Epithelial cell of prostate (primary cell): Measurements from ENCODE around the gene GPHN.
"Not testable (repeated sequence)": the region's sequence is repeated elsewhere in the genome, so short reads cannot be mapped to it uniquely, and the experiment has no call there.

Experiments
- DNase-seq: peaks from one replicate; pipeline ENCODE4 v3.0.0-alpha.2; 2011; ENCODE audit warnings: low read depth, low spot score
- H3K27ac ChIP-seq: fragments of 450-650 bp; 2 replicates; pipeline ENCODE4 v1.5.1; 2017; ENCODE audit warnings: mild to moderate bottlenecking

The GPHN gene

DNA sequence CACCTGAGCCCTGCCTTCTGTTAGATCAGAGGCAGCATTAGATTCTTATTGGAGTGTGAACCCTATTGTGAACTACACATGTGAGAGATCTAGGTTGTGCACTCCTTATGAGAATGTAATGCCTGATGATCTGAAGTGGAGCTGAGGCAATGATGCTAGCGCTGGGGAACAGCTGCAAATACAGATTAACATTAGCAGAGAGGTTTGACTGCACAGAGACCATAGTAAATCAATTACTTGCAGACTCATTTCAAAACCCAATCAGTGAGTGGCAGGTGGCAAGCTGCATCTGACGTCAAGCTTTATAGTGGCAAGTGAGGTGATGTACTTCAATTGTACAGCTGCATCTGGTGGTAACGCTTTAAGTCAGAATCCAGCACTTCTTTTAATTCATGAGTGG, 141.6 kb downstream of the GPHN start:
- H3K27ac ChIP-seq = no peak overlapping the region
- DNase-seq = no peak

DNA sequence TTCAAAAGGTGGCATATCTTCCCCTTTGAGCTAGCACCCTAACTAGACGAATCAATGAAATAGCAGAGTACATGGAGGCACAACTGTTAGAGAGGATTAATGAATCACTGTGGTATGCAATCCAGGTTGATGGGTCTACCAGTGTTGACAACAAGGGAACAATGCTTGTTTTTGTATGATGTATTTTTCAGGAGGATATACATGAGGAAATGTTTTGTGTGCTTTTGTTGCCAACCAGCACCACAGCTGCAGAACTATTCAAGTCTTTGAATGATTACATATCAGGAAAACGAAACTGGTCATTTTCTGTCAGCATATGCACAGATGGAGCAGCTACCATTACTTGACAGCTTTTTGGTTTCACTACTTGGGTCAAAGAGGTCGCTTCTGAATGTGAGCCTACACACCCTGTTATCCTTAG, 142.6 kb downstream of the GPHN start:
- peak; percentile 22 for DNase-seq
- no peak overlapping the region for H3K27ac ChIP-seq

DNA sequence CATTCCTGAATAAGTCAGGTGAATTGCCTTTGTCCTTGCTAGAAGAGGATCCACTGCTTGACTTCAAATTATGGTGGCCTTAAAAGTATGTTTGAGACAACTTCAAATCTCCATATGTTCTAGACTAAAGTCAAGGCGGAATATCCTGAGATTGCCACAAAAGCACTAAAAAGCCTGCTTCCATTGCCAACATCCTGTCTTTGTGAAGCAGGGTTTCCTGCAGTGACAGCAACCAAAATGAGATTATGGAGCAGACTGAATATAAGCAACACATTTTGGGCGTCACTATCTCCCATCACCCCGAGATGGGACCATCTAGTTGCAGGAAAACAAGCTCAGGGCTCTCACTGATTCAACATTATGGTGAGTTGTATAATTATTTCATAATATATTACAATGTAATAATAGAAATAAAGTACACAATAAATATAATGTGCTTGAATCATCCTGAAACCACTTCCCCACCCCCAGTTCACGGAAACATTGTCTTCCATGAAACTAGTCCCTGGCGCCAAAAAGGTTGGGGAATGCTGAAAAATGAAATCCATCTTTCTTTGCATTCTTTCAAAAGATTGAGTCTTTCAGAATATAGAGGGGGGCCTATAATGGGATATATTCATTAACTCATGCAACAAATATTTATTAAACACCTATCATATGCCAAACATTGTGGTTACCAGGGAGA, 143.7 kb downstream of the GPHN start:
- H3K27ac ChIP-seq = no peak overlapping the region
- no peak for DNase-seq

GRCh38 chr14:66652525-66653106, 144.7 kb downstream of the GPHN start:
- no peak overlapping the region for H3K27ac ChIP-seq
- DNase-seq = no peak

GRCh38 chr14:66657780-66658179, 149.8 kb downstream of the GPHN start:
- DNase-seq = no peak
- H3K27ac ChIP-seq = no peak overlapping the region

GRCh38 chr14:66662374-66662773, 154.4 kb downstream of the GPHN start:
- no peak overlapping the region for H3K27ac ChIP-seq
- no peak for DNase-seq

GRCh38 chr14:66677780-66678179, 169.8 kb downstream of the GPHN start:
- no peak overlapping the region for H3K27ac ChIP-seq
- DNase-seq = no peak

DNA sequence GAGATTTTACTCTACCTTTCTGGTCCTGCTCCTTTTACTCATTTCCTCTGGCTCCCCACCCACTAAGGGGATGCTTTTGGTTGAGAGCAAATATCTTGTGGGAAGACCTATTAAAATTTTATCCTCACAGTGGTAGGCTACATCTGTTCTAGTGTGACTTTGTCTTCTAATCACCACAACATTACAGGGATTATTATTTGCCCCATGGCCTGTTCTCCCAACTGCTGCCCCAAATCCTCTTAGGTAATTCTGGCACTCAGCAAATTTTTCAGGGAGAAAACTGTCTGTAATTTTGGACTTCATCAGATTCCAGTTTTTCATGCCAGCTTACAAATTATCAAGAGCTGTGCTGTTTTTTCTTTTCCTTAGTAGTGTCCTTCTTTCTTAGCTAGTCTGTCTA, 172.3 kb downstream of the GPHN start:
- DNase-seq = no peak
- H3K27ac ChIP-seq = no peak overlapping the region

- H3K27ac ChIP-seq = no peak overlapping the region
- no peak for DNase-seq
Observed at GRCh38 chr14:66696326-66696725, 188.4 kb downstream of the GPHN start.

DNA sequence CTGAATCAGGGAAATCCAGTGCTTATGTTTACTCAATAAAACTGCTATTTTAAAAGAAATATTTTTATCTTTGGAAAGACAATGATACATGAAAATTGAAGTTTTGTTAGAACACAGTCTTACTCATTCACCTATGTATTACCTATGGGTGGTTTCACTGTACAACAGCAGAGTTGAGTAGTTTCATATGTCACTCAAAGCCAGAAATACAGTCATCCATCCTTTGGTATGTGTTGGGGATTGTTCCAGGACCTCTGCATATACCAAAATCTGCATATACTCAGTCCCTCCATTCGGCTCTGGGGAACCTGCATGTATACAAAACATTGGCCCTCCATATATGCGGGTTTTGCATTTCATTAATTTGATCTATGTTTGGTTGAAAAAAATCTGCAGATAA, 190.6 kb downstream of the GPHN start:
- no peak for DNase-seq
- no peak overlapping the region for H3K27ac ChIP-seq

GRCh38 chr14:66701813-66702212, 193.9 kb downstream of the GPHN start:
- DNase-seq = no peak
- H3K27ac ChIP-seq = no peak overlapping the region

GRCh38 chr14:66708267-66708666, 200.3 kb downstream of the GPHN start:
- no peak overlapping the region for H3K27ac ChIP-seq
- no peak for DNase-seq

DNA sequence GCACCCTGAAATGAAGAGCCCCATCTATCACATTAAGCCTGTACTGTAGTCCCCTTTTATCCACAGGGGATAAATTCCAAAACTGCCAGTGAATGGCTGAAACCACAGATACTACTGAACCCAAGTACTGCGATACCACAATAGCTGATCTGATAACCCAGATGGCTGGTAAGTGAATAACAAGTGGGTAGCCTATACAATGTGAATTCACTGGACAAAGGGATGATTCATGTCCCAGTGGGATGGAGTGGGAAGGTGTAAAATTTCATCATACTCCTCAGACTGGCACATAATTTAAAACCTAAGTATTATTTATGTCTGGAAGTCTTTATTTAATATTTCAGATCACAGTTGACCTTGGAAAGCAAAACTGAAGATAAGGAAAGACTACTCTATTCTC, 201.3 kb downstream of the GPHN start:
- DNase-seq = peak; percentile 2
- peak overlapping the region; percentile 10 for H3K27ac ChIP-seq

DNA sequence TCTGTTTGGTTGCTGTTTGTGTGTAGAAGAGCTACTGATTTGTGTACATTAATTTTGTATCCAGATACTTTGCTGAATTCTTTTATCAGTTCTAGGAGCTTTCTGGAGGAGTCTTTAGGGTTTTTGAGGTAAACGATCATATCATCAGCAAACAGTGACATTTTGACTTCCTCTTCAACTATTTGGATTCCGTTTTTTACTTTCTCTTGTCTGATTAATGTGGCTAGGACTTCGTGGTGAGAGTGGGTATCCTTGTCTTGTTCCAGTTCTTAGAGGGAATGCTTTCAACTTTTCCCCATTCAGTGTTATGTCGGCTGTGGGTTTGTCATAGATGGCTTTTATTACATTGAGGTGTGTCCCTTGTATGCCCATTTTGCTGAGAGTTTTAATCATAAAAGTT, 206.3 kb downstream of the GPHN start:
- not testable (repeated sequence) for H3K27ac ChIP-seq, DNase-seq

- not testable (repeated sequence) for DNase-seq, H3K27ac ChIP-seq
Observed at GRCh38 chr14:66715313-66715712, 207.4 kb downstream of the GPHN start.

- no peak for DNase-seq
- no peak overlapping the region for H3K27ac ChIP-seq
Observed at GRCh38 chr14:66716227-66716626, 208.3 kb downstream of the GPHN start.

DNA sequence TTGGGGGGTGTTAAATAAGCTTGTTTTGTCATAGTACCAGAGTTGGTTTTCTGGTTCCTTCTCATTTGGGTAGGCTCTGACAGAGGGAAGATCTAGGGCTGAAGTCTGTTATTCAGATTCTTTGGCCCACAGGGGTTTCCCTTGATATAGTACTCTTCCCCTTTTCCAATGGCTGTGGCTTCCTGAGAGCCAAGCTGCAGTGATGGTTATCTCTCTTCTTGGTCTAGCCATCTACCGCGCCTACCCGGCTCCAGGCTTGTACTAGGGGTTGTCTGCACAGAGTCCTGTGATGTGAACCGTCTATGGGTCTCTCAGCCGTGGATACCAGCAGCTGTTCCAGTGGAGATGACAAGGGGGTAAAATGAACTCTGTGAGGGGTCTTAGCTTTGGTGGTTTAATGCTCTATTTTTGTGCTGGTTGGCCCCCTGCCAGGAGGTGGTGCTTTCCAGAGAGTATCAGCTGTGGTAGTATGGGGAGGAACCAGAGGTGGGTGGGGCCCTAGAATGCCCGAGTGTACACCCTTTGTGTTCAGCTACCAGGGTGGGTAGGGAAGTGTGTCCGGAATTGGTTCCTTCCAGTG, 209.7 kb downstream of the GPHN start:
- DNase-seq = no peak
- H3K27ac ChIP-seq = no peak overlapping the region

DNA sequence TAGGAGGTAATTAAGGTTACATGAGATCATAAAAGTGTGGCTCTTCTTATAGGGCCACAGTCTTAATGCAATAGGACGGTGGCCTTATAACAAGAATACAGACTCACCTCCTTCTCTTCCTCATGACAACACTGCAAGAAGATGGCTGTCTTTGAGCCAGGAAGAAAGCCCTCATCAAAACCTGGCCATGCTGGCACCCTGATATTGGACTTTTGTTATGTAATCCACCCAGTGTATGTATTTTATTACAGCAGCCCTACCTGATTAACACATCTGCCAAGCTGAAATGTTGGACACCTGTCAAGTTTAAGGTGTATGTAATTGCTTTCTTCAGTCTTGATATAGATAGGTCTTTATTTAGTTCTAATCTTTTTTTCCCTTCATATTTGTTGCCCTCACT, 217.0 kb downstream of the GPHN start:
- no peak for DNase-seq
- H3K27ac ChIP-seq = no peak overlapping the region

- DNase-seq, H3K27ac ChIP-seq: not testable (repeated sequence)
Observed at GRCh38 chr14:66731298-66731697, 223.4 kb downstream of the GPHN start.

- H3K27ac ChIP-seq = no peak overlapping the region
- DNase-seq = no peak
Observed at GRCh38 chr14:66735853-66736252, 227.9 kb downstream of the GPHN start.

DNA sequence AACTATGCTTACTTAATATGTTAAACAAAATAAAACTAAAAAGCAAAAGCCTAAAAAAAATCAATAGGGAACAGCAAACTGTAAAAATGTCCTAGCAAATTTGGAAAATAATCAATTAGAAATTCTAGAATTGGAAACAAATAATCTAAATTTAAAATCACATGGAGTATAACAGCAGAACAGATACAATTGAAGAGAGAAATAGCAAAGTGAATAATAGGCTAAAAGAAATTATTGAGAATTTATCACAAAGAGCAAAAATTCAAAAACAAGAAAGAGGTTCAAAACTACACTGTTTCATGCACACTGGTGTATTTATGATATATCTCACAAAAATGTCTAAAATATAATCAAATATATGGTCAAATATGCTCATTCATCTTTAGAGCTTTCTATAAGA, 231.9 kb downstream of the GPHN start:
- no peak overlapping the region for H3K27ac ChIP-seq
- DNase-seq = no peak

- no peak for DNase-seq
- no peak overlapping the region for H3K27ac ChIP-seq
Observed at GRCh38 chr14:66745078-66745477, 237.1 kb downstream of the GPHN start.
